ENCODE data around the gene PALD1.
"Not testable (repeated sequence)": the region's sequence is repeated elsewhere in the genome, so short reads cannot be mapped to it uniquely, and the experiment has no call there.

PALD1 gene

DNA sequence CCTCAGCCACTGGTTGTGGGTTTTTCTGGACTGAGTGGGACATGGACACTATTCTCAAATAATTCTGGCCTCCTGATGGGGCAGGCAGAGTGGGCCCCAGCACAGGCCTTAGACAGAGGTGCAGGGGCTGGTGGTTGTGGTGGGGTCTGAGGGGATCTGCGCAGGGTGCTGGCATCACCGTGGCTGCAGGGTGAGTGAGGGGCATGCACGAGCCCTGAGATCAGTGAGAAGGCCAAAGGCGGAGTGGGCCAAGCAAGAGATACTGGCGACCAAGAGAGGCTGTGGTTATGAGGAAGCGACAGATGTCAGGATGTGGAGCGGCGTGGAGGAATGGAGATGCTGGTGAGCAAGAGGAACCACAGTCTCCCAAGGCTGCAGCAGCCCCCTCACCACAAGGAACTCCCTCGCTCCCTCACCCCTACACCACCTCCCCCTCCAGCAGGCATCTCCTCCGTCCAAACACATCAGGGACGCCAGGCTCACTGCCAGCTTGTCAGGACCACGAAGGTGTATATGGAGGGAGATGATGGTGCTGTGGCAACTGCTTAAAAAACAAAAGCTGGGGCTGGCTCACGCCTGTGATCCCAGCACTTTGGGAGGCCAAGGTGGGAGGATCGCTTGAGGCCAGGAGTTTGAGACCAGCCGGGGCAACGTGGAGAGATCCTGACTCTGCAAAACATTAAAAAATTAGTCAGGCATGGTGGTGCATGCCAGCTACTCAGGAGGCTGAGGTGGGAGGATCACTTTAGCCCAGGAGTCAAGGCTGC is 114.4 kb downstream of the PALD1 start:
- DNase-seq, result no peak

DNA sequence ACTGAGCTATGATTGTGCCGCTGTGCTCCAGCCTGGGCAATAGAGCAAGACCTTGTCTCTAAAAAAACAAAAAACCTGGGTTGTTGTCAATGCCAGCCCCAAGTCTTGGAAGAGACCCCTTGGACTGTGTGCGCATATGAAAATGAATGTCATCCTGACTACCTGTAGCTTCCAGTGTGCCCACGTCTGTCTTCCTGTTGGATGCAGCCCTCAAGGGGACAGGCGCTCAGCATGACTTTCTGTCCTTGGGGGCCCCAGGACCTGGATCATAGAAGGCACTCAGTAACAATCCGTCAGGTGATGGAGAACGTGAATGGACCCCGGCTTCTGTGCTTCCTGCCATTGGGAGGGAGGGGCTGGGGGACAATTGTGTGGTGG is 114.9 kb downstream of the PALD1 start:
- DNase-seq, result no peak

DNA sequence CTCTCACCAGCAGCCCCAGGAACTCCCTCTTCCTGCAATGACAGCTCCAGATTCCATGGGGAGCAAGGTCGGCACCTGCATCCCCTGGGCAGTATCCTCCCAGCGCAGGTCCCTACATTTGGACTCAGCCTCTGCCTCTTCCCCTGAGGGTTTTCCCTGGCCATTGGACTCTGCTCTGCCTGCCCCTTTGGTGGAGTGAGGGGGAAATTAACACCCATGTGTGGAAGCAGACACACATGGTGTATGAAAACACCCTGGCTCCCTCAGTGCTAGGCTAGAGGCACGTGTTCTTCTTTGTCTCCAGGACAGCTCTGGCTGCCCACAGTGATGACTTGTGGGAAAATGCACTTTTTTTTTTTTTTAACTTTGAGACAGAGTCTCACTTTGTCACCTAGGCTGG is 115.6 kb downstream of the PALD1 start:
- DNase-seq, result no peak

DNA sequence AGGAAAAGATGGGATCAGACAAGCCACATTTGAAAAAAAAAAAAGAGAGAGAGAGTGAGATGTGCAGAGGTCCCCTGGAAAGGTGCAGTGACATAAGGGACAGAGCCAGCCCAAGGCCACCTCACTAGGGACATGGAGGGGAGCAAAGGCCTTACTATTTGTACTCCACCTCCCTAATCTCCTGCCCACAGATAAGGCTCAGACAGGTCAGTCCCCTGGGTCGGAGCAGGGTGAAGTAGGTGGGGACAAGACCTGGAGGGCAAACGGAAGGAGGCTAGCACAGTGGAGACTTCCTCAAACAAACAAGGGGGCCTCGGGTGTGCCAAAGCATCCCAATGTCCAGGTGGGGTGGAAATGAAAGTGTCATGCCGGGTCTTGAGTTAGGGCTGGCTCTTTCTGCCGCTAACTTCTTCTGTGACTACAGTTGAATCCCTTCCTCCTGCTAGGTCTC is 117.0 kb downstream of the PALD1 start:
- no peak for DNase-seq

DNA sequence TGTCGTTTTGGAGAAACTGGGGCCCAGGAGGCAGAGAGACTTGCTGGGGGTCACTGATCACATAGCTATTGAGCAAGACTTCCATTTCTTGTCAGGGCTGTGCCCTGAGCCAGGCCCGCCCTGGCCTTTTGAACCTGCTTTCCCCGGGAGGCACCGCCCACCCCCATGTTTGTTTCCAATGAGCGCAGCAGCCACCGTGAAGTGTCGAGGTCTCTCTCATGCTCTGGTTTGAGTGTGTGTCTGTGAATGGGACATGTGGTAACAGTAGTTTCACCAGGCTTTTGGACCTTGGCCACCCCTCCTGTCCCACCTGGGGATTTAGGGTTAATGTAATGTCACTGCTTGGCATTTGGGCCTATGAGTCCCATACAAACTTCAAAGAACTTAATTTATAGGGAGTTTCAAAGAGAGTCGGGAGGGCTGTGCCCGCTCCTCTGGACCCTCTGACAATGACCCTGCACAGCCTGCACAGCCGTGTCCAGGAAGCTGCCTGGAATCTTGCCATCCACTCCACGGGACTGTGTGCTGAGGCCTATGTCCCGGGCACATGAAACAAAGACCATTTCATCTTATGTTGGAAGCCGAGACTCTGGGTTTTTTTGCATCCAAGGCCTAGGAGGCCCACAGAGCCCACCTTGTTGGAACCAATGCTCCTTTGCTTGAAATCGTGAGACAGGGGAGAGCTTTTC is 117.7 kb downstream of the PALD1 start:
- DNase-seq, result peak; percentile 49

DNA sequence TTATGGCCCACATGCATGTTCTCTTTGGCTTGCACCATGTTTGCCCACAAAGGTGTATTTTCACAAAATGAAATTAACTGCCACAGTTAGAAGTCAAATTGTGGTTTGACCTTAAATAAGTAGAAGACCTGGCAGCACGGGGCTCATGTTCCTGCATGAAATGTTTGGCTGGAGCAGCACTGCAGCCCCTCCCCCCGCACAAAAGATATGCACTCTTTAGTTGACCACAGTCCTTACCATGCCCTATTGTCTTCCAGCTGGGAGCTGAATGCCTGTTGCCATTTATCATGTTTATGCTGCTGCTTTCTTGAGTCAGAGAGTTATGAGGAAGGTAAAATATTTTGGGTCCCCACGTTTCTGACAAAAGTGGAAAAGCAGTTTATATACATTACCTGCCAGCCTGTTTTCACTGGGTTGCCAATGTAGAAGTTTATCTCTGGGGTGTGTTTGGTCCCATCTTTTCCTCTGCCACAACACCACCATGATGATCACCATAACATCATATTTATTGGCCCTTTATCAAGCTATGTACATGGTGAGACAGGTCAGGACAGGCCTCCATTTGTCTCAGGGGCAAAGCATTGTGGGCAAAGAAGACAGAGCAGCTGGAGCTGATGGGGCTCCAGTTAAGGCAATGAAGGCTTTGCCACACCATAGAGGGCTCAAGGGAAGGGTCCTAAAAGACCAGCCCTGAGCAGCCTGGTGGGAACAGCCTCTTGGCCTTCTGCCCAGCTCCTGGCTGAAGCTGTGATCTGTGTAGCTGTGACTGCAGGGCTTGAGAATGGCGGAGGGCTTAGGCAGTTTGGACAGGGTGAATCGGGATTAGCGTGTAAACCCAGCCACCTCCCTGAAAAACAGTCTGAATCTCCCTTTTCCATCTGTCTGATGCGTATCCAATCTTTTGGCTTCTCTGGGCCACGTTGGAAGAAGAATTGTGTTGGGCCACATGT is 118.6 kb downstream of the PALD1 start:
- DNase-seq, result no peak

DNA sequence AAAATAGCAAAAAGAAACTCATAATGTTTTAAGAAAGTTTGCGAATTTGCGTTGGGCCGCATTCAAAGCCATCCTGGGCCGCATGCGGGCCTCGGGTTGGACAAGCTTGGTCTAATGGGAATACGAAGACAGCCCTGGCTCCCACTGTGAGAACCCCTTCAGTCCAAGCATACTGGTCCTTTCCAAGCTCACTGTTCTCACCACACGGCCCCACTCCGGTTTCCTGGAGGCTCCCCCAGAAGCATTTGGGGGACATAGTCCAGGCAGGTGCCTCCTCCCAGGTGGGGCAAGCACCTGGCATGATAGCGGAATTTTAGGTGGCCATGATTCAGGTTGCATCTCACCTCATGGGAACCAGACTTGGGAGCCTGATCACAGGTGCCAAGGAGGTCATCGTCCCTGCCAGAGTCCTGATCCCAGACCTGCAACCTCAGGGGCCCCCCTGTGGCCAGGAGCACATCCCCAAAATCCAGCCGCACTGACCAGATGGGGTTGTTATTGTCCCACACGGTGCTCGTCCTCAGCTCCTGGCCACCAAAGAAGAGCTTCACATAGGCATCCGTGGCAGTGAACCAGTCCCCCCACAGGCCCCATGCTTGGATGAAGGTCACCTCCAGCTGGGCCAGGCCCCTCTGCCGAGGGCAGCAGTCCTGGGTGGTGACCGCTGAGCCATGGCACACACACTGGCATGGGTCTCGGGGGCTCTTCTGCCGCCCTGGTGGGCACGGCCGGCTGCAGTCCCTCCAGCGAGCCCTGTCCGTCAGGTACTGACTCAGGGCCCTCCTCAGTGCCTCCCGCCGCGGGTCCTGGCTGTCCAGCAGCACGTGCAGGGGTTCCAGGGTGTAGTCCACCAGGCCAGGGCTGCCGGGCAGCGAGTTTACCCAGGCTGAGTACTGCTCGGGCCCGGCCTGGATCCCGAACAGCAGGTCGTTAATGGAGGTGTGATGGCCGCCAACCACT is 119.6 kb downstream of the PALD1 start:
- DNase-seq, result no peak

DNA sequence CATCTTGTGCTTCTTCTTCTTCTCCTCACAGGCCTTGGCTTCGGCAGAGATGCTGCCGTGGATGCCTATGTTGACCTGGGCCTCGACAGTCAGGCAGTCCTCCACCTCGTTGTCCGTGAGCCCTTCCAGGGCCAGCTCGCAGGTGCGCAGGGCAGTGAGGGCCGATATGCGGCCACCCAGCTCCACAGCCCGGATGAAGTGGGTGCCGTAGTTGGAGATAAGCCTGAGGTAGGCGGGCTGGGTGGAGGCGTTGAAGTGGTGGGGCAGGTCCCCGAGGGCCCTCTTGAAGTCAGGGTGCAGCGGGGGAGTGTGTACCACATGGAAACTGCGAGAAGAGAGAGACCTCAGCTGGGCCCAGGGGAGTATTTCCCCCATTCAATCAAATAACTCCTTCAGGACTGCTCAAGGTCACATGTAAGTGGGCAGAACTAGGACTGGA is 120.3 kb downstream of the PALD1 start:
- DNase-seq, result no peak

DNA sequence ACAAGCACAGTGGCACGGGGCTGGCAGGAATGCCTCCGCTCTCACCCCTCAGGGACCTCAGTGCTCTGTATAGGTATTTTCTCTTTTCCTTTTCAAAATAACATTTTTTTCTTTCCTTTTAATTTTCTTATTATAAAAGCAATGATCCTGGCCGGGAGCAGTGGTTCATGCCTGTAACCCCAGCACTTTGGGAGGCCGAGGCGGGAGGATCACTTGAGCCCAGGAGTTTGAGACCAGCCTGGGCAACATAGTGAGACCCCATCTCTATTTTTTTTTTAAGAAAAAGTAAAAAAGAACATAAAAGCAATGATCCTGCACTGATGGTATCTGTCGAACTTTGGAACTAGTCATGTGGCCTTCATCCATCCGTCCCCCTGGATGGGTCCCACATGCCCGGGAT is 120.8 kb downstream of the PALD1 start:
- DNase-seq, result no peak

DNA sequence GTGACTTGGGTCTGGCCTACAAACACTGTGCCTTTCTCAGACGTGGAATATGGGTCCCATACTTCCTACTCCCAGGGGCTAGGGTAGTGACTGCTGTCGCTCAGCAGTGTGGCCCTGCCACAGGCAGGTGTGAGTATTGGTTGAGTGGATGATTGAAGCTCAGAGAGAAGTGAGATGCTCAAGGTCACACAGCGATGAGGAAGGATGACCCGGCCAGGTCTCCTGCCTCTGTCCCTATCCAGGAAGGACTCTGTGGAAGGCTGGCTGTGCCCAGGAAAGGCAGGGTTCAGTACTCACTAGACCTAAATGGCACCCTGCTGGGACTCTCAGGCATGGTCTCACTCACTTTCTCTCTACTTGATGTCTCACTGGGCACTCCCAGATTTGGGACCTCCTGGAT is 121.2 kb downstream of the PALD1 start:
- no peak for DNase-seq

DNA sequence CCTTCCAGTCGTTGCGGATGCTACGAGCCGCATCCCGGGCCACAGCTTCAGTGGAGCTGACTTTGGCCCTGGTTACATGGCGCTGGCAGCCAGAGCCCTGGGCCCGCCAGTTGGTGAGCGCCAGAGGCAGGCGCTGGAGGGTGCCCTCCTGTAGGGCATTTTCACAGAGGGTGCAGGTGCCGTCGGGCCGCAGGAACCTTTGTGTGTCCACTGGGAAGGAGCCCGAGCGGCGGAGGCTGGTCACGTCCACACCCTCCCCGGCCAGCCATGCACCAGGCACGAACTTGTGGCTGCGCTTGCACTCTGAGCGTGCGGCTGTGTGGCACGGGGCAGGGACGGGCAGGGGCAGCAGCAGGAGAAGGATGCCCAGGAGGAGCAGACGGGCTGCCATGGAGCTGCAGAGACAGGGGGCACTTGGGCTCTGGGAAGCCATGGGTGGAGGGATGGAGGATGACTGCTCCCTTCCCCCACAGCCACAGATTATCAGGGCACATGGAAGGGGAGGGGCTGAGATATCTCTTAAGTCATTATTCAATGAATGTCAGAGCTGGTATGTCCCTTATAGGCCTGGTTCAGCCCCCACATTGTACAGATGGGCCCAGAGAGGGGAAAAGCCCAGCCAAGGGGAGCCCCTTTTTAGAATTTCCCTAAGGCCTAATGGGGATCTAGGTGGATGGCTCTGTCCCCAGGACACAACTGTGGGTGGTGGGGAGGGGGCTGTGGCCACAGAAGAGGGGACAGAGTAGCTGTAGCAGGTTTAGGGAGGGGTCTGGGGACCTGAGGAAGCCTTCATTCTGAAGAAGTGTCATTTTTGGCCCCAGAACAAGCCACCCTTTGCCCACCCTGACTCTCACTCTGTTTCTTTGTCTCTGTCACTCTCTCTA is 122.2 kb downstream of the PALD1 start:
- DNase-seq, result no peak

DNA sequence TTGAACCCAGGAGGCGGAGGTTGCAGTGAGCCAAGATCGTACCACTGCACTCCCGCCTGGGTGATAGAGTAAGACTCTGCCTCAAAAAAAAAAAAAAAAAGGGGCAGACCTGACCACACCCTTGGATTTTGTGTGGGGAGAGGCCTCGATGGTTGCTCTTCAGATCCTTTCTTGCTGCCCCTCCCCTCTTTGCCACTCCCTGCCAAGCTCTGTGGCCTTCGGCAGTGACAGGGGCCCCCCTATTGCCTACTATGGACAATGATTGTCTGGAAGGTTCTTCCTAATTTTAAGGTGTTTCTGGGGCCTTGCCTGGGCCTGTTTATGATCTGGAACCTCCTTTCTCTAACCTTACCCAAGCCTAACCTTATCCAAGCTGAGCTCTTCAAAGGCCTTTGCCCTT is 123.2 kb downstream of the PALD1 start:
- DNase-seq, result no peak

DNA sequence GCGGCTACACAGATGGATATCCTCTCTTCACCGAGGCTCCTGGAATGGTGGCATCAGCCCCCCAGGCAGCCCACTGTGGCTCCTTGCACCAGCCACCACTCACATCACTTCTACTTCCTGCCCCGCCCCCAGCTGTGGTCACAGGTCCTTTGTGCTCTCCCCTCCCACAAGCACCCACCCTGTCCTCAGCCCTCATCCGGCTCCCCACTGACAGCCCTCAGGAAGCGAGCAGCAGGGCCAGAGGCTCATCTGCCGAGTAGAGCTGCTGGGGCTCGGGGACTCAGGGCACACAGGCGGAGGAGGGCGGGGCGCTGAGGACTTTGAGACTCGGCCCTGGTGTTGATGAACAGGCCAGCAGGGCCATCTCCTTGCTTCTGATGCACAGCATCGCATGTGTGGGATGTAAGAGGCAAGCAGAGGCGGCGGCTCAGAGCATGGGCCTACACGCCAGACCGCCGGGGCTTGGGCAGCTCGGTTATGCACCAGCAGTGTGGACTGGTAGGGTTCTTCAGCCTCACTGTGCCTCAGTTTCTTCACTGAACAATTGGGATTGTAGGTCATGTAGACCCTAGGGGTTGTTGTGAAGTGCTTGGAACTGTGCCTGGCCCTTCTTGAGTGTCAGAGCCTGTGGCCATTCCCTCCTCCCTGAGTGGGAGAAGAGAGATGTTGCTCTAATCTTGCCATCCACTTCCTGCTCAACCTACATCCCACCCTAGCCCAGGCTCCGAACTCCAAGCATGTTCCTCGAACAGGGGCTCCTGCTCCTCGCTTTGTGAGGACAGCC is 124.3 kb downstream of the PALD1 start, which contains the start of gene PRF1:
PRF1 (minus strand) TSS at position 77 of the 784 bp plus-strand sequence. CDS start 1,839 bp downstream, outside the sequence.
- DNase-seq, result no peak

DNA sequence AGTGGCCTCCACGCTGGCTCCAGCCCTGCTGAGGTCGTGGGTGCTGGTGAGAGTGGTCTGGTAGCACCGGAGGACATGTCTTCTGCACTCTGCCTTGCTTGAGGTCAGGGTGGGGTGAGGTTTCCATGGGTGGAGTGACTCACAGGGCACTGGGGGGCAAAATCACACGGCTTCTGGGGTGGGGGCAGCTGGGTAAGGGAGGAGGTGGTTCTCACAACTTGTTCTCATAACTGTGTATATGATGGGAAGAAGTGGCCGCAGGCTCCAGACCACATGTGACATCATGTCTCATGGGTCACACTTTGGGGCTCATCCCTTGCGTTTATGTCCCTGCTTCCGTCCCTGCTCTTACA is 124.9 kb downstream of the PALD1 start:
- DNase-seq, result no peak

DNA sequence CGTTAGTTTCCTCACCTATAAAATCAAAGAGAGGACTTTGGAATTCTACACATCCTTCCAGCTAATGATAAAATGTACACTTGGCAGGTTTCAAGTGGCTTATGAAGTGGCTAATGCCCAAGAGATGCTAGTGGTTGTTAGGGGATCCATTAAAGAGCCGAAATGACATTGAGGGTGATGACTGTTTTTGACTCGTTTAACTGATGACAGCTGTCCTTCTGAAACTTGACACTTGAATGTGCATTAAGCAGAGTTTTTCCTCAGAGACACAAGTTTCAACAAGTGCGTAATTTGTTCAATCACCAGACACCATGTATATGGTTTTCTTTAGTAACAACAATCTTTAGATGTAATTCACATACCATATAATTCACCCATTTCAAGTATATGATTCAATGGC is 125.5 kb downstream of the PALD1 start:
- DNase-seq, result no peak

DNA sequence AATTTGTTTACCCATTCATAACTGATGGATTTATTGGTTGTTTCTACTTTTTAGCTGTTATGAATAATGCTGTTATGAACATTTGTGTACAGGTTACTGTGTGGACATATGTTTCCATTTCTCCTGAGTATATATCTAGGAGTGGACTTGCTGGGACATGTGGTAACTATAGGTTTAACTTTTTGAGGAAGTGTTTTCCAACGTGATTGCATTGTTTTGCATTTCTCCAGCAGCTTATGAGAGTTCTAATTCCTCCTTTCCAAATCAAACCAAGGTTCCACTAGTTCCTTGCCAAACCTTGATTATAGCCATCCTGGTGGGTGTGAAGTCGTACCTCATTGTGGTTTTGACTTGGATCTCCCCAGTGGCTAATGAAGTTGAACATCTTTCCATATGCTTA is 126.6 kb downstream of the PALD1 start:
- DNase-seq, result no peak

DNA sequence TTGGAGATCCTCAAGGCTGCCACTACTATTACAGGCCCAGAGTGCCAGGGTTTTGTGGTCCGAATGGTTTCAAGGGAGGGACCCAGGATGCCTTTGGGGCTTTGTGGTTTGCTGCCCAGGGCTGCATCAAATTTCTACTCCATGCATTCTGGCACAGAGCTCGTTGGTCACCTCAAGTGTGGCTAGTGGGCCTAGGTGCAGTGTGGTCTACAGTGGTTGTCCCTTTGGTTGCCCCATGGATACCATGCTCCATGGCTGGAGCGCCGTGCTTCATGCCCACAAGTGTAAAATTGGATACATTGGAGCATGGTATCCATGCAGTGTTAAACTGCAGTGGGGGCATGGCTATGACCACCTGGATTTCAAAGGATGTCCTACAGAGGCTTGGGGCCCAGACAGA is 129.4 kb downstream of the PALD1 start:
- no peak for DNase-seq

DNA sequence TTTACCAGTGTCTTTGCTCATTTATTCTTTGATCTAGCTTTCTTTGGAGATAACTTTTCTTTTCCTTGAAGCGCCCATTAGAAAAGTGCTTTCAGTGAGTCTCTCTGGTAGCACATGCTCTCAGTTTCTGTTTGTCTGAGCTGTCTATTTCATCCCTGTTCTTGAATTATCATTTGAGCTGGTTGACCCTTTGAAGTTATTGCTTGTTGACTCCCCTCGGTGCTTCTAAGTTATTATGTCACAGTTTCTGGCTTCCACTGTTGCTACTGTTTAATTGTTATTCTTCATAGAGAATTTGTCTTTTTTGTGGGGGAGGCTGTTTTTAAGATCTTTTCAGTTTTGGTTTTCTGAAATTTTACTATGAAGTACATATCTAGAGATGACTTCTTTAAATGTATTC is 135.4 kb downstream of the PALD1 start:
- no peak for DNase-seq

DNA sequence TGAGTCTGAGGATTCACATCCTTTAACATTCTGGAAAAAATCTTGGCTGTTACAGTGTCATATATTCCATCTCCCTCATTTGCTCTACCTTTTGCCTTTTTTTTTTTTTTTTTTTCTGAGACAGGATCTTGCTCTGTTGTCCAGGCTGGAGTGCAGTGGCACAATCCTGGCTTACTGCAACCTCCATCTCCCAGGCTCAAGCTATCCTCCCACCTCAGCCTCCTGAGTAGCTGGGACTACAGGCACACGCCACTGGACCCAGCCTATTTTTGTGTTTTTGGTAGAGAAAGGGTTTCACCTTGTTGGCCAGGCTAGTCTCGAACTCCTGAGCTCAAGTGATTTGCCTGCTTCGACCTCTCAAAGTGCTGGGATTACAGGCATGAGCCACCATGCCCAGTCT is 135.8 kb downstream of the PALD1 start:
- DNase-seq, result not testable (repeated sequence)

DNA sequence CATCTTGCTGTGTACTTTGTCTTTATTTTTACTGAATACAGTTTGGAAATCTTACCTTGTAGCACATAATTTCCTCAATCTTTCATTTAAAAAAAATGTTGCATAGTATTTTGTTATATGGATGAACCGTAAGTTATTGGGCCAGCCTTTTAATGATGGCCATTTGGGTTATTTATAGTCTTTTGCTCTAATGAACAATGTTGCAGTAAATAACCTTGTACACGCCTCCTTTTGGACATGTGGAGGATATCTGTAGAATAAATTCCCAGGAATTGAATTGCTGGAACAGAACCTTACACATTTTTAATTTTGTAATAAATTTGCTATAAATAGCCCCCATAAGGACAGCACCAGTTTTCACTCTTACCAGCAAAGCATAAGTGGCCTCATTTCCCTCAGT is 136.6 kb downstream of the PALD1 start:
- DNase-seq, result no peak

Data from midbrain (tissue), 1 donor.